ENCODE measurements around the gene ZNF138. TPM values are rescaled to one million over a fixed set of nuclear protein-coding genes. Genes with fewer than 3 reads are reported as not detected.
"Not testable (repeated sequence)": the region's sequence is repeated elsewhere in the genome, so short reads cannot be mapped to it uniquely, and the experiment has no call there.

ZNF138 gene
- total RNA-seq, 1 donor from 2014 or later = 4.3 TPM

GRCh38 chr7:64835856-64836255 lies 41.6 kb downstream of the ZNF138 start:
- not testable (repeated sequence) for DNase-seq (ENCODE audit: extremely low read depth, low read depth, low spot score)

DNA sequence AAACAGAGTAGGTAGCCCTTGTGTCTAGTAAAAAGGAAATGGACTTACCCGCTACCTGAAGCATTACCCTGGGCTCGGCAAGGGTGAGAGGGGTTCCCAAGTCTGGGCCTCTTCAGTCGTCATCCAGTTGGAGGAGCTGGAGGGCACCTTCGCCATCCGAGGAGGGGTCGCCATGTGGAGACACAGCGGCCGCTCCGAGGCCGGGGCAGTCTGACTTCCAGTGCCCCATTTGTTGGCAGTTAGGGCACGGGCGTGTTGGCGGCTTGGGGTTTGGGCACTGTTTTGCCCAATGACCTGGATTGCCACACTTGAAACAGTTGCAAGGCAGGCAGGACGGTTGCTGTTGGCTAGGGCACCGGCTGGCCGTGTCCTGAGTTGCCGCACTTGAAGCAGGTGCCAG lies 43.8 kb downstream of the ZNF138 start:
- DNase-seq (ENCODE audit: extremely low read depth, low read depth, low spot score) = not testable (repeated sequence)

DNA sequence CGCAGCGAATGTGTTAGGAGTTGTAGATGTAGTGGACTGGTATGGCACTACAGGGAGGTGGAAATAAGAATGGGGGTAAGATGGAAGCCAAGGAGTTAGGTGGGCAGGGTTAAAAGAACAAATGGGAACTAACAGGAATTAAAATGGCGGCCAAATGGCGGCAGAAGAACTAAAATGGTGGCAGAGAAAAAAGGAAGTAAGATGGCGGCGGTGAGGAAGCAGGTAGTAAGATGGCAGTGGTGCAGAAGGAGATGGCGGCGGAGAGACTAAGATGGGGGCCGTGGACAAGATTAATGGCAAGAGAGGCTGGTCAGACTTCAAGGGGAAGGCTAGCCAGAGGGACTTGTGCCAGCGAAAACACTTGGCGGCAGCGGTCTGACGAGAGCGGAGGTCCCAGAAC lies 44.5 kb downstream of the ZNF138 start:
- no peak for DNase-seq (ENCODE audit: extremely low read depth, low read depth, low spot score)

GRCh38 chr7:64839910-64840309 lies 45.7 kb downstream of the ZNF138 start:
- DNase-seq (ENCODE audit: extremely low read depth, low read depth, low spot score) = no peak

- no peak for DNase-seq (ENCODE audit: extremely low read depth, low read depth, low spot score)
Measured at GRCh38 chr7:64849250-64849923, 55.2 kb downstream of the ZNF138 start.

- no peak for DNase-seq (ENCODE audit: extremely low read depth, low read depth, low spot score)
Measured at GRCh38 chr7:64849924-64850499, 55.8 kb downstream of the ZNF138 start.

- no peak for DNase-seq (ENCODE audit: extremely low read depth, low read depth, low spot score)
Measured at GRCh38 chr7:64853679-64854078, 59.5 kb downstream of the ZNF138 start.

DNA sequence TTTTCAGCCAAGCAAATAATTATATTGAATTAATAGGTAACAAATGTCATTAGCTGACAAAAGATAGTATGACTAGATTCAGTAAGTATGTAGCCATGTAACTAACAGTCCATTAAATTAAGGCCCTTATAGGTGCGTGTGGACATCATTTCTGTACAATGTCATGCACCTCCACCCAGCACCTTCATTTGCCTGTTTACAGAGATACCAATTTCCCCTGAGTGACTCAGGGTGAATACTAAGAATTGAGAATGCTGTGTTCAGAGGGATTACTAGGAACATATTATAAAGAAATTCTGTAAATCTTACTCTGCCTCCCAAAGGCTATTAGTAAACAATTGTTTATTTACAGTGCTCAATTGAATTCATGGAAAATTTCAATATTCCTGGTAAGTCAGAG lies 60.7 kb downstream of the ZNF138 start:
- no peak for DNase-seq (ENCODE audit: extremely low read depth, low read depth, low spot score)

GRCh38 chr7:64863021-64863420 lies 68.8 kb downstream of the ZNF138 start:
- DNase-seq (ENCODE audit: extremely low read depth, low read depth, low spot score) = no peak

DNA sequence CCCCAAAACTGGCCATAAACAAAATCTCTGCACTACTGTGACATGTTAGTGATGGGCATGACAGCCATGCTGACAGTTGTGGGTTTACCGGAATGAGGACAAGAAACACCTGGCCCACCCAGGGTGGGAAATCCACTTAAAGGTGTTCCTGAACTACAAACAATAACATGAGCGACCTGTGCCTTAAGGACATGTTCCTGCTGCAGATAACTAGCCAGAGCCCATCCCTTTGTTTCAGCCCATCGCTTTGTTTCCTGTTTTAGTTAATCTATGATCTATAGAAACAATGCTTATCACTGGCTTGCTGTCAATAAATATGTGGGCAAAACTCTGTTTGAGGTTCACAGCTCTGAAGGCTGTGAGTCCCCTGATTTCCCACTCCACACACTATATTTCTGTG lies 69.3 kb downstream of the ZNF138 start:
- not testable (repeated sequence) for DNase-seq (ENCODE audit: extremely low read depth, low read depth, low spot score)

DNA sequence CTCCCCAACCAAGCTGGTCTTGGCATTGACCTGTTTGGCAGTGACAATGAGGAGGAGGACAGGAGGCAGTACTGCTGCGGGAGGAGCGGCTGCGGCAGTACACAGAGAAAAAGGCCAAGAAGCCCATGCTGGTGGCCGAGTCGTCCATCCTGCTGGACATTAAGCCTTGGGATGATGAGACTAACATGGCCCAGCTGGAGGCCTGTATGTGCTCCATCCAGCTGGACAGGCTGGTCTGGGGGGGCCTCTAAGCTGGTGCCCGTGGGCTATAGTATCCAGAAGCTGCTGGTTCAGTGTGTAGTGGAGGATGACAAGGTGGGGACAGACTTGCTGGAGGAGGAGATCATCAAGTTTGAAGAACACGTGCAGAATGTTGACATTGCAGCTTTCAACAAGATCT lies 69.7 kb downstream of the ZNF138 start:
- DNase-seq (ENCODE audit: extremely low read depth, low read depth, low spot score) = no peak

DNA sequence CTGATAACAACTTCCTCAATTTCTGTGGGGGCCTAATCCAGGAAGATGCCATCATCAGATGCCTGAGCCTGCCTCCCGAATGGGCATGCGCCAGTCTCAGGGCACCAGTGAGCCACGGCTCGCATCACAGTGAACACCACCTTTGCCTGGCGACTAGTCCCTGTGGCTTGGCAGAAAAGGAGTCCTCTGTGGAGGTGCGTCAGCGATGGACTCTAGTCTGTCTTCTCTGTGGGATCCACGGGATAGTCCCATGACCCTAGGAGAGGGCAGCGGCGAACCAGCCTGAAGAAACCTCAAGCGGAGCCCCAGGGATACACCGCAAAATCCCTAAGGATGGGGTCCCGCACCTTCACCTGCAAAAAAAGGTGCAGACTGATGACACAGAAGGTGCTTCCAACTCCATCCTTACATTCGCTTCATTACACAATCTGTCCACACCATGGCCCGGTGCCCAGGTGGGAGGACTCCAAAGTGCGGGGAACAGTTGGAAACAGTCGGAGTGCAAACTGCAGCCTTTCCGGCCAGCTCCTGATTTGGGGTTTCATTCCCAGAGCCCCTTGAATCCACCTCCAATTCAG lies 73.7 kb downstream of the ZNF138 start:
- no peak for DNase-seq (ENCODE audit: extremely low read depth, low read depth, low spot score)

GRCh38 chr7:64868499-64868898 lies 74.3 kb downstream of the ZNF138 start:
- no peak for DNase-seq (ENCODE audit: extremely low read depth, low read depth, low spot score)

GRCh38 chr7:64869121-64869725 lies 75.0 kb downstream of the ZNF138 start:
- DNase-seq (ENCODE audit: extremely low read depth, low read depth, low spot score) = no peak

GRCh38 chr7:64869912-64870562 lies 75.8 kb downstream of the ZNF138 start:
- no peak for DNase-seq (ENCODE audit: extremely low read depth, low read depth, low spot score)

- no peak for DNase-seq (ENCODE audit: extremely low read depth, low read depth, low spot score)
Measured at GRCh38 chr7:64870656-64871055, 76.4 kb downstream of the ZNF138 start.

DNA sequence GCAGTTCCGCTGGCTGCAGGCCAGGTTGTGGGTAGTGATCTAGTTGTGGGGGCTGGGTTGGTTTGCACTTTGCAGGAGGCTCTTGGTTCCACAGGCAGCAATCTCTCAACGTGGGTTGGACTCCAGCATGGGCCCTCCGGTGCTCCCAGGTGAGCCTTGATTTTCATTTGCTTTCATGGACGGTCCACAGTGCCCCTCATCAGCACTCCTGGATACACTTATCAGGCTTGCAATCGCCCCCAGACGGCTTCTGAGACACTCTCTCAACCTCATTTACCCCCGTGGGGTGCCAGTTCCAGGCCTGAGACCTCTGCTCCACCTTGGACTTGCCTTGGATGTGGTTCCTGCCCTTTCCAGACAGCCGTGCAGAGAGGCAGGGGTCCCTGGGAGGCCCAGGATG lies 77.5 kb downstream of the ZNF138 start:
- no peak for DNase-seq (ENCODE audit: extremely low read depth, low read depth, low spot score)

DNA sequence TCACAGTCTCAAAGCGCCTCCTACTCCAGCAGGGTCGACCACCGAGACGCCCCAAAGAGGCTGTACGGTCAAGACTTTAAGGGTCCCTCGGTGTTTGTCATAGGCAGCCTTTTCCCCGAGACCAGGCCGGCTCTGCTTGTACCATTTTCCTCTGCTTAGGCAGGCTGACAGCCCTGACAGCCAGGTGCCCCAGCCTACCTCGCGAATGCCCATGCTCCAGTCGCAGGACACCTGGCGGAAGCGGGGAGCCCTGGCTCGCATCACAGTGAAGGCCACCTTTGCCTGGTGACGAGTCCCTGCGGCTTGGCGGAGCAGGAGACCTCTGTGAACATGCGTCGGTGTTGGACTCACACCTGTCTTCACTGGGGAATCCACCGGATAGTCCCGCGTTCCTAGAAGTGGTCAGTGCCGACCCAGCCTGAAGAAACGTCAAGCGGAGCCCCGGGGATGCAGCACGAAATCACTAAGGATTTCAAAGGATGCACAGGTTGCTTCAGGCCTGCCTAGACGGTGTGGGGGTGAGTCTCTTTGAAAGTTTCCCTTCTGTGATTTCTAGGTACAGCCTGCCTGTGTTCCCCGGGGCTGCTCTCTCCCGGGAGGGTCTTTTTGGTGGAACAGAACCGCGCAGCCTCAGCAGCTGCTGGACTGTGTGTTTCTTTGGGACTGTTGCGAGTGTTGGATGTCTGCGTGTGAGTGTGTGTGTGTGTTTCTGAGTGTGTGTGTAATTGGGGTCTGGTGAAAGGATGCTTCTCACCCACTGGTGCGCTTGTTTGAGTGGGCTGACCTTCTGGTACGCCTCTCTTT lies 78.3 kb downstream of the ZNF138 start:
- DNase-seq (ENCODE audit: extremely low read depth, low read depth, low spot score) = no peak

DNA sequence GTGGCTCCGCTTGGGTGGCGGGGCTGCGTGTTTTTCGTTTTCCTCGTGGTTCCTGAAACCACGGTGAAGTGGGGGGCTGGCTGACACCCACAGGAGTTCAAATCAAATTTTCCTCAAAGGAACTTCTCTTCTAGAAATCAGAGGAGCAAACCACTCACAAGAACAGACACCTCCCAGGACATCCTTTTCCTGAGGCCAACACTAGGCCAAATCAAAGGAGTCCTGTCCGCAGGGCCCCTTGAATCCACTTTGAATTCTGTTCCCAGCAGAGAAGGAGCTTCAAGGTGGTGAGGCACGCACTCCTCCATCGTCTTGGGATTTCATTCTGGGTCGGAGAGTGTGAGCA lies 78.9 kb downstream of the ZNF138 start:
- no peak for DNase-seq (ENCODE audit: extremely low read depth, low read depth, low spot score)

DNA sequence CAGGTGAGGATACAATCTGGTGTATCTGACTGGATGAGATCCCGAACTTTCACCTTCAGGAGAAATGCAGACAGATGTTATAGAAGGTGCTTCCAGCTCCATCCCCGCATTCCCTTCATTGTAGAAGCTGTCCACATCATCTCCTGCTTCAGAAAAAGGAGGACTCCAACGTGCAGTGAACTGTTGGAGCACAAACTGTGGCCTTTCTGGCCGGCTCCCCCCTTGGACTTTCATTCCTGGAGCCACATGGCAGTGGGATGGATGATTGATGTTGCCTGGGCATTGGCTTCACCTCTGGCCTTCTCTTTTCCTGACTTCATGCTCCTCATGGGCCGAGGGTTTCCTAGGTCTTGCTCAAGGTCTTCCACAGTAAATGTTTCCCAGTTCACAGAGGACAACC lies 79.3 kb downstream of the ZNF138 start:
- DNase-seq (ENCODE audit: extremely low read depth, low read depth, low spot score) = no peak

DNA sequence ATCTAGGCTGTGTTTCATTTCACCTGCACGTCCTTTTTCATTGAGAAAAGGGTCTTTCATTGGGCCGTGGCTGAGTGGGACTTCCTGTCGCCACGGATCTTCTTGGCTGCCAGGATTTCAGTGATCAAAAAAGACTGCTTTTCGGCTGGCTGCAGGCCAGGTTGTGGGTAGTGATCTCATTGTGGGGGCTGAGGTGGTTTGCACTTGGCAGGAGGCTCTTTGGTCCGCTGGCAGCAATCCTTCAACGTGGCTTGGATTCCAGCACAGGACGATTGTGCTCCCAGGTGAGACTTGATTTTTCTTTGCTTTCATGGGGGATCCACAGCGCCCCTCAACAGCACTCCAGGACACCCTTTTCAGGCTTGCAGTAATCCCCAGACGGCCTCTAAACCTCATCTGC lies 79.9 kb downstream of the ZNF138 start:
- DNase-seq (ENCODE audit: extremely low read depth, low read depth, low spot score) = no peak
